Measurements from ENCODE around the gene IFT27.

DNA sequence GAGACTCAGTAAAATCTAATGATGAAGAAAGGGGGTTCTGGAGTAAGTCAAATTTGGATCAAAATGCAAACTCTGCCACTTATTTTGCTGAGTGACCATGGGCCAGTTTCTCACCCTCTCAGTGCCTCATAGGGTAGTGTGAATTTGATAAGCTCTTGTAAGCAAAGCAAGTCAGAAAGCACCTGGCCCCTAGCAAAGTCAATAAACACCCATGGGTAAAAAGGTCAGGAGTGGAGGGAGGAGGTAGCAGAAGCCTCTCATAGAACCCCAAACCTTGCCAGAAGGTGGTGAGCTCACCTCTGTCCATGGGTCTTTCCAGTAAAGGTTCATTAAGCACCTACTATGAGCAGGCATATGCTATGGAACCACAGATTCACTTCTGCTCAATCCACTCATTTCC, 53.9 kb downstream of the IFT27 start:
- TF ChIP-seq, protein P1, sequence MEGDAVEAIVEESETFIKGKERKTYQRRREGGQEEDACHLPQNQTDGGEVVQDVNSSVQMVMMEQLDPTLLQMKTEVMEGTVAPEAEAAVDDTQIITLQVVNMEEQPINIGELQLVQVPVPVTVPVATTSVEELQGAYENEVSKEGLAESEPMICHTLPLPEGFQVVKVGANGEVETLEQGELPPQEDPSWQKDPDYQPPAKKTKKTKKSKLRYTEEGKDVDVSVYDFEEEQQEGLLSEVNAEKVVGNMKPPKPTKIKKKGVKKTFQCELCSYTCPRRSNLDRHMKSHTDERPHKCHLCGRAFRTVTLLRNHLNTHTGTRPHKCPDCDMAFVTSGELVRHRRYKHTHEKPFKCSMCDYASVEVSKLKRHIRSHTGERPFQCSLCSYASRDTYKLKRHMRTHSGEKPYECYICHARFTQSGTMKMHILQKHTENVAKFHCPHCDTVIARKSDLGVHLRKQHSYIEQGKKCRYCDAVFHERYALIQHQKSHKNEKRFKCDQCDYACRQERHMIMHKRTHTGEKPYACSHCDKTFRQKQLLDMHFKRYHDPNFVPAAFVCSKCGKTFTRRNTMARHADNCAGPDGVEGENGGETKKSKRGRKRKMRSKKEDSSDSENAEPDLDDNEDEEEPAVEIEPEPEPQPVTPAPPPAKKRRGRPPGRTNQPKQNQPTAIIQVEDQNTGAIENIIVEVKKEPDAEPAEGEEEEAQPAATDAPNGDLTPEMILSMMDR (IDR thresholded peaks at IDR 0.05; ENCODE audit: poor library complexity, severe bottlenecking), result no peak
- no peak for TF ChIP-seq POLR2AphosphoS5 (IDR thresholded peaks at IDR 0.05)
- TF ChIP-seq SMC3 (conservative IDR thresholded peaks at IDR 0.05; ENCODE audit: poor library complexity), result no peak
